HEK293 (cell line): Measurements from ENCODE around the gene NFS1.

Experiments
- FEZF1 ChIP-seq: fragments of 450-650 bp; formaldehyde crosslinking; IDR thresholded peaks from 2 replicates; pipeline ENCODE4 v1.5.1; 2016; ENCODE audit warnings: missing biosample characterization, missing genetic modification characterization
- GLI2 ChIP-seq: fragments of 450-650 bp; formaldehyde crosslinking; IDR thresholded peaks from 2 replicates; pipeline ENCODE4; 2017; ENCODE audit warnings: missing biosample characterization, missing genetic modification characterization, low read depth, borderline replicate concordance
- KLF10 ChIP-seq: fragments of 450-650 bp; IDR thresholded peaks from 2 replicates; pipeline ENCODE4 v1.5.1; 2018; ENCODE audit warnings: missing biosample characterization, mild to moderate bottlenecking, missing genetic modification characterization
- KLF17 ChIP-seq: fragments of 450-650 bp; formaldehyde crosslinking; IDR thresholded peaks from 2 replicates; pipeline ENCODE4 v1.5.1; 2016; ENCODE audit warnings: missing biosample characterization, missing genetic modification characterization
- PATZ1 ChIP-seq: fragments of 450-650 bp; formaldehyde crosslinking; IDR thresholded peaks from 2 replicates; pipeline ENCODE4 v1.5.1; 2016; ENCODE audit warnings: missing biosample characterization, missing genetic modification characterization
- PBX3 ChIP-seq: sonication (generic); formaldehyde crosslinking; IDR thresholded peaks from 2 replicates; pipeline ENCODE4 v1.8.1; 2022; ENCODE audit warnings: mild to moderate bottlenecking, moderate library complexity, missing genetic modification reagents
- SP7 ChIP-seq: fragments of 450-650 bp; formaldehyde crosslinking; IDR thresholded peaks from 2 replicates; pipeline ENCODE4 v1.5.1; 2016; ENCODE audit warnings: missing biosample characterization, missing genetic modification characterization
- TRIM28 ChIP-seq: IDR thresholded peaks from 2 replicates; pipeline ENCODE4 v1.6.1; 2011; ENCODE audit warnings: low read length, control low read depth, borderline replicate concordance
- YY1 ChIP-seq: fragments of 450-650 bp; formaldehyde crosslinking; IDR thresholded peaks from 2 replicates; pipeline ENCODE4 v1.5.1; 2018; ENCODE audit warnings: missing biosample characterization, missing genetic modification characterization
- ZBTB26 ChIP-seq: fragments of 450-650 bp; formaldehyde crosslinking; optimal IDR thresholded peaks from 2 replicates; pipeline ENCODE3; 2016; ENCODE audit warnings: missing biosample characterization, mild to moderate bottlenecking, missing genetic modification characterization
- ZBTB48 ChIP-seq: fragments of 450-650 bp; formaldehyde crosslinking; IDR thresholded peaks from 2 replicates; pipeline ENCODE4 v1.5.1; 2016; ENCODE audit warnings: missing biosample characterization, missing genetic modification characterization
- ZNF133 ChIP-seq: fragments of 450-650 bp; formaldehyde crosslinking; IDR thresholded peaks from 2 replicates; pipeline ENCODE4 v1.5.1; 2016; ENCODE audit warnings: missing biosample characterization, missing genetic modification characterization
- ZNF202 ChIP-seq: fragments of 450-650 bp; formaldehyde crosslinking; IDR thresholded peaks from 2 replicates; pipeline ENCODE4 v1.5.1; 2016; ENCODE audit warnings: missing biosample characterization, missing genetic modification characterization, borderline replicate concordance
- ZNF223 ChIP-seq: fragments of 450-650 bp; formaldehyde crosslinking; IDR thresholded peaks from 2 replicates; pipeline ENCODE4 v1.5.1; 2016; ENCODE audit warnings: missing biosample characterization, missing genetic modification characterization
- ZNF24 ChIP-seq: fragments of 450-650 bp; formaldehyde crosslinking; IDR thresholded peaks from 2 replicates; pipeline ENCODE4 v1.5.1; 2016; ENCODE audit warnings: missing biosample characterization, missing genetic modification characterization
- ZNF335 ChIP-seq: fragments of 450-650 bp; formaldehyde crosslinking; conservative IDR thresholded peaks from 2 replicates; pipeline ENCODE4 v1.5.1; 2016; ENCODE audit warnings: missing biosample characterization, missing genetic modification characterization
- ZNF341 ChIP-seq: fragments of 450-650 bp; formaldehyde crosslinking; IDR thresholded peaks from 2 replicates; pipeline ENCODE4; 2016; ENCODE audit warnings: low read depth, missing biosample characterization, missing genetic modification characterization
- ZNF394 ChIP-seq: fragments of 450-650 bp; formaldehyde crosslinking; IDR thresholded peaks from 2 replicates; pipeline ENCODE4 v1.5.1; 2016; ENCODE audit warnings: missing biosample characterization, missing genetic modification characterization, mild to moderate bottlenecking, moderate library complexity, borderline replicate concordance
- ZNF404 ChIP-seq: fragments of 450-650 bp; formaldehyde crosslinking; IDR thresholded peaks from 2 replicates; pipeline ENCODE4 v1.5.1; 2017; ENCODE audit warnings: missing biosample characterization, missing genetic modification characterization
- ZNF544 ChIP-seq: fragments of 450-650 bp; formaldehyde crosslinking; IDR thresholded peaks from 2 replicates; pipeline ENCODE4 v1.5.0; 2017; ENCODE audit warnings: missing biosample characterization, missing genetic modification characterization
- ZNF610 ChIP-seq: fragments of 450-650 bp; formaldehyde crosslinking; IDR thresholded peaks from 2 replicates; pipeline ENCODE4 v1.5.1; 2016; ENCODE audit warnings: missing biosample characterization, missing genetic modification characterization, borderline replicate concordance
- ZNF629 ChIP-seq: fragments of 450-650 bp; formaldehyde crosslinking; IDR thresholded peaks from 2 replicates; pipeline ENCODE4 v1.5.1; 2017; ENCODE audit warnings: missing biosample characterization, missing genetic modification characterization
- ZNF639 ChIP-seq: fragments of 450-650 bp; formaldehyde crosslinking; IDR thresholded peaks from 2 replicates; pipeline ENCODE4 v1.5.1; 2016; ENCODE audit warnings: missing biosample characterization, missing genetic modification characterization
- ZNF677 ChIP-seq: fragments of 450-650 bp; IDR thresholded peaks from 2 replicates; pipeline ENCODE4 v1.5.0; 2018; ENCODE audit warnings: missing biosample characterization, mild to moderate bottlenecking, missing genetic modification characterization, moderate library complexity
- ZNF843 ChIP-seq: fragments of 450-650 bp; formaldehyde crosslinking; IDR thresholded peaks from 2 replicates; pipeline ENCODE4 v1.5.1; 2016; ENCODE audit warnings: missing biosample characterization, missing genetic modification characterization
- ZSCAN16 ChIP-seq: fragments of 450-650 bp; formaldehyde crosslinking; IDR thresholded peaks from 2 replicates; pipeline ENCODE4 v1.5.1; 2016; ENCODE audit warnings: missing biosample characterization, missing genetic modification characterization
- ZSCAN23 ChIP-seq: fragments of 450-650 bp; formaldehyde crosslinking; IDR thresholded peaks from 2 replicates; pipeline ENCODE4 v1.5.1; 2016; ENCODE audit warnings: missing biosample characterization, missing genetic modification characterization
- ZSCAN30 ChIP-seq: fragments of 450-650 bp; IDR thresholded peaks from 2 replicates; pipeline ENCODE4 v1.5.1; 2018; ENCODE audit warnings: missing biosample characterization, mild to moderate bottlenecking, missing genetic modification characterization, moderate library complexity
- ZXDB ChIP-seq: fragments of 450-650 bp; formaldehyde crosslinking; IDR thresholded peaks from 2 replicates; pipeline ENCODE4 v1.5.1; 2016; ENCODE audit warnings: missing biosample characterization, missing genetic modification characterization
- TF ChIP-seq, protein P1 (sequence below): fragments of 450-650 bp; formaldehyde crosslinking; IDR thresholded peaks from 2 replicates; pipeline ENCODE4 v1.5.1; 2017; ENCODE audit warnings: missing biosample characterization, mild to moderate bottlenecking, missing genetic modification characterization, moderate library complexity
- TF ChIP-seq, protein P2 (sequence below): IDR thresholded peaks from 2 replicates; pipeline ENCODE4 v1.6.1; 2011; ENCODE audit warnings: mild to moderate bottlenecking, low read depth, low read length, borderline replicate concordance

NFS1 gene

DNA sequence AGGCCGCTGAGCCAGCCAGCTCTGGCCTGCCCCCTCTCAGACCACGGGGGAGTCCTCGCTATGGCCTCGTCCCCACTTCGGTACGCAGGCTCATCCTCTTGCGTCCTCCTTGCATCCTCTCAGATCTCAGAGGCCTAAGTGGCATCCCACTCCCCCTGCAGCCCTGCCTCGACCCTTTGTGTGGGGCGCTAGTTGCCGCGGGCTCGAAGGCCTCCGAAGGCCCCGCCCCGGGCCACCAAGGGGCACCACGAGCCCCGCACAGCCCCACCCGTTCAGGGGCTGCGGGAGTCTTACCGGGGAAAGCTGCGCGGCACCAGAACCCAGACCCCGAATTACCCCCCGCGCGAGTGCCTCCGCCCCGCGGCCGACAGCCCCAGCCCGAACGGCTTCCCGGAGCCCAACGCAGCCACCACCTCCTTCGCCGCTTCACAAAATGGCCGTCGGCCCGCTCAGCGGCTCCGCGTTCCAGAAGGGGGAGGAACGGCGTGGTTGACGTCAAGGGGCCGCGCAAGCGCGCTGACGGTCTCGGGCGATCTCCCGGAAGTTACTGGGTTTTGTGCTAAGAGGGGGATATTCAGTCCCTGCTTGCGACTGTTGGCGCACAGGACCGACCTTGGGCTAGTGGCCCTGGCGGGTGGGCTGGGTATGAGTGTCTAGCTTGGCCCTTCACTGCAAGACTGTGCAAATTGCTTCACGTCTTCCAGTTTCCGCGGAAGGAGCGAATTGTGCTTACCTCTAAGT, 34.5 kb downstream of the NFS1 start, which contains the start of the genes CPNE1 and RBM12 (continued):
- peak; percentile 94; the same call in 1 of the 2 replicates for TF ChIP-seq ZNF629 (tag by site-specific recombination)
- TF ChIP-seq ZXDB (tag by site-specific recombination): peak; percentile 96
- 0 out of 2 replicates have a peak, but pooled peaks have one; percentile 66 for TF ChIP-seq ZNF223 (tag by site-specific recombination)
- no peak for TF ChIP-seq ZNF202 (tag by site-specific recombination)
- TF ChIP-seq FEZF1 (tag by site-specific recombination): no peak
- no peak for TF ChIP-seq TRIM28
- TF ChIP-seq ZNF335 (tag by site-specific recombination): peak; percentile 75
- no peak for TF ChIP-seq ZBTB48 (tag by site-specific recombination)
- no peak for TF ChIP-seq ZNF544 (tag by site-specific recombination)
- no peak for TF ChIP-seq GLI2 (tag by site-specific recombination)
- peak; percentile 46 for TF ChIP-seq ZNF341 (tag by site-specific recombination)
- TF ChIP-seq ZBTB26 (tag by site-specific recombination): peak; percentile 71
- peak; percentile 32; the same call in 1 of the 2 replicates for TF ChIP-seq KLF10 (tag by site-specific recombination)
- no peak for TF ChIP-seq ZNF133 (tag by site-specific recombination)
- no peak for TF ChIP-seq ZNF610
- no peak for TF ChIP-seq ZSCAN23 (tag by site-specific recombination)
- TF ChIP-seq ZNF404 (tag by site-specific recombination): no peak
- TF ChIP-seq ZSCAN16 (tag by site-specific recombination): 0 out of 2 replicates have a peak, but pooled peaks have one; percentile 11
- TF ChIP-seq, protein P1, sequence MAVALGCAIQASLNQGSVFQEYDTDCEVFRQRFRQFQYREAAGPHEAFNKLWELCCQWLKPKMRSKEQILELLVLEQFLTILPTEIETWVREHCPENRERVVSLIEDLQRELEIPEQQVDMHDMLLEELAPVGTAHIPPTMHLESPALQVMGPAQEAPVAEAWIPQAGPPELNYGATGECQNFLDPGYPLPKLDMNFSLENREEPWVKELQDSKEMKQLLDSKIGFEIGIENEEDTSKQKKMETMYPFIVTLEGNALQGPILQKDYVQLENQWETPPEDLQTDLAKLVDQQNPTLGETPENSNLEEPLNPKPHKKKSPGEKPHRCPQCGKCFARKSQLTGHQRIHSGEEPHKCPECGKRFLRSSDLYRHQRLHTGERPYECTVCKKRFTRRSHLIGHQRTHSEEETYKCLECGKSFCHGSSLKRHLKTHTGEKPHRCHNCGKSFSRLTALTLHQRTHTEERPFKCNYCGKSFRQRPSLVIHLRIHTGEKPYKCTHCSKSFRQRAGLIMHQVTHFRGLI: peak; percentile 82
- TF ChIP-seq ZNF394 (tag by site-specific recombination): no peak
- TF ChIP-seq ZNF639: 0 out of 2 replicates have a peak, but pooled peaks have one; percentile 48
- no peak for TF ChIP-seq ZNF677
- TF ChIP-seq, protein P2, sequence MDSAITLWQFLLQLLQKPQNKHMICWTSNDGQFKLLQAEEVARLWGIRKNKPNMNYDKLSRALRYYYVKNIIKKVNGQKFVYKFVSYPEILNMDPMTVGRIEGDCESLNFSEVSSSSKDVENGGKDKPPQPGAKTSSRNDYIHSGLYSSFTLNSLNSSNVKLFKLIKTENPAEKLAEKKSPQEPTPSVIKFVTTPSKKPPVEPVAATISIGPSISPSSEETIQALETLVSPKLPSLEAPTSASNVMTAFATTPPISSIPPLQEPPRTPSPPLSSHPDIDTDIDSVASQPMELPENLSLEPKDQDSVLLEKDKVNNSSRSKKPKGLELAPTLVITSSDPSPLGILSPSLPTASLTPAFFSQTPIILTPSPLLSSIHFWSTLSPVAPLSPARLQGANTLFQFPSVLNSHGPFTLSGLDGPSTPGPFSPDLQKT: no peak
- TF ChIP-seq SP7 (tag by site-specific recombination): peak; percentile 76
- peak; percentile 37; the same call in 1 of the 2 replicates for TF ChIP-seq ZSCAN30
- peak; percentile 33; the same call in 1 of the 2 replicates for TF ChIP-seq ZNF843 (tag by site-specific recombination)
- TF ChIP-seq ZNF24 (tag by site-specific recombination): peak; percentile 69
- TF ChIP-seq KLF17: peak; percentile 88
- peak; percentile 92 for TF ChIP-seq YY1 (tag by site-specific recombination)
- 0 out of 2 replicates have a peak, but pooled peaks have one; percentile 46 for TF ChIP-seq PBX3 (CRISPR knock-in tag)
- peak; percentile 80 for TF ChIP-seq PATZ1 (tag by site-specific recombination)
